HTERT RPE-1 (cell line): ENCODE results near the gene ZNF738.

Experiments used
- in situ Hi-C: fragments of 300-500 bp; cut with MboI; formaldehyde crosslinking; loops from 4 replicates; pipeline ENCODE4 v1.14.3; 2020; ENCODE audit warnings: low sequenced_read_pairs

Gene ZNF738

GRCh38 chr19:21422244-21422643 lies 63.4 kb downstream of the ZNF738 start:
- in situ Hi-C loops: no loop called here

- in situ Hi-C loops: no loop called here
Observed at GRCh38 chr19:21423057-21424041, 64.5 kb downstream of the ZNF738 start.
